Activated CD8-positive, alpha-beta memory T cell treated with anti-CD3 and anti-CD28 coated beads, Interleukin-2, amount 10 ng/mL, durations not matched to agents 7 days and 5 days (primary cell): ENCODE data around the gene MT2A. TPM values are rescaled to one million over a fixed set of nuclear protein-coding genes. Genes with fewer than 3 reads are reported as not detected.

Source experiments
- ATAC-seq: fragments of 150-1000 bp; cut with Tn5 transposase; one replicate; pipeline ENCODE4 v1.10.0; 2021; ENCODE audit warnings: moderate library complexity
- CTCF ChIA-PET: fragments of 350-600 bp; sonication (Branson Sonifier 250); formaldehyde crosslinking; loops from one replicate; lab custom pipeline; 2021; ENCODE audit warnings: antibody characterized with exemption; lab: Charles Lee
- DNase-seq: peaks from one replicate; pipeline ENCODE4 v3.0.0-alpha.2; 2020
- H3K27ac Mint-ChIP-seq: one replicate; pipeline ENCODE4 v1.8.0; 2021; ENCODE audit warnings: mild to moderate bottlenecking, mixed read lengths
- H3K27me3 Mint-ChIP-seq: one replicate; pipeline ENCODE4 v1.8.0; 2021; ENCODE audit warnings: mixed read lengths
- H3K36me3 Mint-ChIP-seq: one replicate; pipeline ENCODE4 v1.8.0; 2021; ENCODE audit warnings: mild to moderate bottlenecking, mixed read lengths
- H3K4me1 Mint-ChIP-seq: one replicate; pipeline ENCODE4 v1.8.0; 2021; ENCODE audit warnings: mixed read lengths
- H3K4me3 Mint-ChIP-seq: one replicate; pipeline ENCODE4 v1.8.0; 2021; ENCODE audit warnings: mild to moderate bottlenecking, moderate library complexity, mixed read lengths
- H3K9me3 Mint-ChIP-seq: one replicate; pipeline ENCODE4 v1.8.0; 2022; ENCODE audit warnings: low read depth, mixed read lengths
- total RNA-seq, 2 experiments: library from RNA; stranded (reverse); gene quantifications; one replicate each; pipeline ENCODE4 v1.2.3, GENCODE V29; 2021

The MT2A gene
- total RNA-seq, 2 experiments from 2014 or later, result 121 to 125 TPM

DNA sequence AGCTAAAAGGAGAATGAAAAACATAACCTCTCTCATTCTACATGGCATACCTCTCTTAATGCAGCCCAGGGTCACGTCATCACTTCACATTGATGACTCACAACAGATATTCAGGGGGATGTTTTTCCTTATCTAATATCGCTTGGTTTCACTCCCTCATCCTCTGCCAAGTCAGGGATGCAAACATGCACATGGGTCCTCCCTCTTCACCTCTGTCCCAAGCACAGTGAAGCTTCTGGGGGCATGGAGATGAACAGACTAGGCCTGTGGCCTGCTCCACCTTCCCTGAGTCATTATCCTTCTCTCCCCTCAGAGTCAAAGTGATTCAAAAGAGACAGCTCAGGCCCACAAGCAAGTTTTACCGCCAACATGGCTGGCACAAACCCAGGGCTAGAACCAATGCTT is 2.3 kb upstream of the MT2A start:
- no peak overlapping the region for H3K4me3 Mint-ChIP-seq
- ATAC-seq, result no peak
- H3K27me3 Mint-ChIP-seq, result peaks cover 7% of the 10 kb centered on the region
- H3K36me3 Mint-ChIP-seq, result no peaks in the 10 kb centered on the region
- no peaks in the 10 kb centered on the region for H3K9me3 Mint-ChIP-seq
- CTCF ChIA-PET, result interaction anchor here (1.3 to 3.9 kb wide), 6 partner anchors 10 to 95 kb away, joined by 4 to 15 read pairs (median 6); no protein-coding TSS in a partner anchor
- H3K4me1 Mint-ChIP-seq, result peaks cover 37% of the 10 kb centered on the region
- H3K27ac Mint-ChIP-seq, result peak overlapping the region; percentile 3
- no peak for DNase-seq

DNA sequence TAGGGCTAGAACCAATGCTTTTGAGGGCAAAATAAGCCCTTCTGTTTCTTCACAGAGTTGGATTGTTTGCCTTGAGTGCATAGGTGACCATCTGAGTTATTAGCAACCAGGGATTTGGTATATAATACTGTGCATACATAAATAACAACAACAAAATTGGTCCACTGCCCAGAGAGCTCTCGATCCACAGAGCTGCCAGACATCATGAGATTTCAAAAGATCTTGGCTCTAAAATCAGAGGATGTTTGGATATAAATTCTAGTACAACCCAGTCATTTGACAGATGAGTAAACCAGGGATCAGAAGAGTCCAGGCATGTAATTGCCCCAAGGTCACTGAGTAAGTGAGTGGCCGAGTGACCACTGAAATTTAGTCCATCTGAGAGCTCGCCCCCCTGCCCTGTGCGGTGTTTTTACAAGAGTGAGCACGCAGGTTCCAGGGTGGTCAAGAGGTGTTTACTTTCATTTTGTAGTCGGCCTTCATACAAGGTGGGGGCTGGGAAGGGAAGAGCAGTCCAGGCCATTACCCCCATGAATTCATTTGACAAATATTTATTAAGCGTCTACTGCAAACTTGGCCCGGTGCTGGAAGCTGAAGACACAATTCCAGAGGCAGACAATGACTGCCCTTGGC is 1.8 kb upstream of the MT2A start:
- CTCF ChIA-PET, result interaction anchor here (0.9 to 3.9 kb wide), 6 partner anchors 10 to 96 kb away, joined by 3 to 15 read pairs (median 6); no protein-coding TSS in a partner anchor
- Mint-ChIP-seq H3K27me3 (peaks cover 4% of the 10 kb centered on the region), H3K4me3 (no peak overlapping the region), H3K27ac (peak overlapping the region; percentile 55), H3K4me1 (peaks cover 42% of the 10 kb centered on the region), H3K9me3 (no peaks in the 10 kb centered on the region), H3K36me3 (no peaks in the 10 kb centered on the region)
- ATAC-seq, result no peak
- DNase-seq, result no peak

DNA sequence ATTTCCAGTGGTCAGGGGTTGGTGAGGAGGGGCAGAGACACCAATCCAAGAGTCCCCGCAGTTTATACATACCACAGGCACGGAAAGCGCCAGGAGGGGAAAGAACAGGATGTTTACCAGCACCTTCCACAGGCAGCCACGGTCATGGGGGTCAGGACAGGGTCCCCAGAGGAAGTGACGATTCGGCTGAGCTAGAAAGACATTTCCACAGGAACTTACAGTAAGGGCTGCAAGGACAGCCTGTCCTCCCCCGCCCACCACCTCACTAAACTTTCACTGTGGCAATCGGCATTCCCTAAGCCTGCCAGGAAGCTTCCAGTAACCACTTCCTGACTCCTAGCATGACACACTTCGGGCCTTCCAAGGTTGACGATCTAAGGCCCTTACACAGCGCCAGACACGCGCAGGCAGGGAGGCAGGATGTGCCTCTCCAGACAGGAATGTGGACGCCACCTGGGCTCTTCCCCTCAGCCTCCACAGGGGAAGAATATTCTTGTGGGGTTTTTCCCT is 1.2 kb upstream of the MT2A start:
- peak overlapping the region; percentile 55 for H3K27ac Mint-ChIP-seq
- peaks cover 1% of the 10 kb centered on the region for H3K27me3 Mint-ChIP-seq
- no peaks in the 10 kb centered on the region for H3K9me3 Mint-ChIP-seq
- DNase-seq (no peak), ATAC-seq (no peak)
- H3K4me1 Mint-ChIP-seq, result peaks cover 44% of the 10 kb centered on the region
- CTCF ChIA-PET, result interaction anchor here (0.9 to 3.9 kb wide), 5 partner anchors 31 to 95 kb away, joined by 3 to 15 read pairs (median 6); no protein-coding TSS in a partner anchor
- no peaks in the 10 kb centered on the region for H3K36me3 Mint-ChIP-seq
- H3K4me3 Mint-ChIP-seq, result no peak overlapping the region

GRCh38 chr16:56607675-56608042 is 725 bp upstream of the MT2A start:
- CTCF ChIA-PET, result interaction anchor here (1.5 to 3.9 kb wide), 4 partner anchors 31 to 94 kb away, joined by 5 to 15 read pairs (median 8); no protein-coding TSS in a partner anchor
- no peak for ATAC-seq

DNA sequence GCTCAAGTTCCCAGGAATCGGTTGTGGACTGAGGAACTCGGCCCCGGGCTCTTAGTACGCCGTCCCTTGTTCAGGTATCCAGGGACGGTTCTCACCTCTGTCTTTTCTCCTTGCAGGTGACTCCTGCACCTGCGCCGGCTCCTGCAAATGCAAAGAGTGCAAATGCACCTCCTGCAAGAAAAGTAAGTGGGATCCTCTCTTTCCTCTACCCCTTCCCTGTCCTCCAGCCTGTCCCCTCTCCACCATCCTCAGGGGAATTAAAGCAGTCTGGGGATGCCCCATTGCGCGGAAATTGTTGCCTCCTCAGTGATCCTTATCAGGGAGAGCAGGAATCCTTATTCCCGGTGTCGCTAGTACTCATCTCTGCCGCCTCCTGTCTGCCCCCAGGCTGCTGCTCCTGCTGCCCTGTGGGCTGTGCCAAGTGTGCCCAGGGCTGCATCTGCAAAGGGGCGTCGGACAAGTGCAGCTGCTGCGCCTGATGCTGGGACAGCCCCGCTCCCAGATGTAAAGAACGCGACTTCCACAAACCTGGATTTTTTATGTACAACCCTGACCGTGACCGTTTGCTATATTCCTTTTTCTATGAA is 585 bp downstream of the MT2A start:
- no peak for DNase-seq
- Mint-ChIP-seq H3K36me3 (no peaks in the 10 kb centered on the region), H3K27ac (peak overlapping the region; percentile 94), H3K4me1 (peaks cover 54% of the 10 kb centered on the region), H3K27me3 (no peaks in the 10 kb centered on the region), H3K4me3 (peak overlapping the region; percentile 95), H3K9me3 (no peaks in the 10 kb centered on the region)
- CTCF ChIA-PET, result interaction anchor here (1.5 to 3.9 kb wide), 4 partner anchors 8 to 93 kb away, joined by 3 to 15 read pairs (median 8); no protein-coding TSS in a partner anchor
- ATAC-seq, result no peak

More at GRCh38 chr16:56607675-56608042, 725 bp upstream of the MT2A start:
- Mint-ChIP-seq H3K4me1 (peaks cover 49% of the 10 kb centered on the region), H3K9me3 (no peaks in the 10 kb centered on the region), H3K27ac (peak overlapping the region; percentile 76), H3K4me3 (peak overlapping the region; percentile 60), H3K27me3 (no peaks in the 10 kb centered on the region), H3K36me3 (no peaks in the 10 kb centered on the region)
- DNase-seq, result no peak

- Mint-ChIP-seq H3K4me1 (peaks cover 59% of the 10 kb centered on the region), H3K9me3 (no peaks in the 10 kb centered on the region), H3K27ac (peak overlapping the region; percentile 94), H3K27me3 (no peaks in the 10 kb centered on the region), H3K36me3 (no peaks in the 10 kb centered on the region), H3K4me3 (peak overlapping the region; percentile 95)
- peak; percentile 83 for DNase-seq
- peak; percentile 46 for ATAC-seq
- CTCF ChIA-PET, result interaction anchor here (0.8 to 3.9 kb wide), 5 partner anchors 9 to 92 kb away, joined by 3 to 15 read pairs (median 6); no protein-coding TSS in a partner anchor
These were observed 1.1 kb downstream of the MT2A start for GRCh38 chr16:56609463-56609921.

GRCh38 chr16:56610017-56610608 is 1.7 kb downstream of the MT2A start:
- peaks cover 66% of the 10 kb centered on the region for H3K4me1 Mint-ChIP-seq
- H3K4me3 Mint-ChIP-seq, result peak overlapping the region; percentile 95
- no peaks in the 10 kb centered on the region for H3K36me3 Mint-ChIP-seq
- DNase-seq (peak; percentile 75), ATAC-seq (peak; percentile 17)
- CTCF ChIA-PET, result interaction anchor here (0.8 to 2.7 kb wide), 3 partner anchors 9 to 92 kb away, joined by 3 to 10 read pairs (median 6); no protein-coding TSS in a partner anchor
- no peaks in the 10 kb centered on the region for H3K9me3 Mint-ChIP-seq
- H3K27me3 Mint-ChIP-seq, result no peaks in the 10 kb centered on the region
- H3K27ac Mint-ChIP-seq, result peak overlapping the region; percentile 94

GRCh38 chr16:56610609-56611111 is 2.3 kb downstream of the MT2A start:
- ATAC-seq, result no peak
- Mint-ChIP-seq H3K4me3 (peak overlapping the region; percentile 95), H3K36me3 (no peaks in the 10 kb centered on the region), H3K27ac (peak overlapping the region; percentile 94), H3K27me3 (no peaks in the 10 kb centered on the region), H3K9me3 (no peaks in the 10 kb centered on the region), H3K4me1 (peaks cover 69% of the 10 kb centered on the region)
- DNase-seq, result peak; percentile 74
- CTCF ChIA-PET, result interaction anchor here (2.0 to 4.1 kb wide), 4 partner anchors 10 to 91 kb away, joined by 6 to 12 read pairs (median 9); no protein-coding TSS in a partner anchor

DNA sequence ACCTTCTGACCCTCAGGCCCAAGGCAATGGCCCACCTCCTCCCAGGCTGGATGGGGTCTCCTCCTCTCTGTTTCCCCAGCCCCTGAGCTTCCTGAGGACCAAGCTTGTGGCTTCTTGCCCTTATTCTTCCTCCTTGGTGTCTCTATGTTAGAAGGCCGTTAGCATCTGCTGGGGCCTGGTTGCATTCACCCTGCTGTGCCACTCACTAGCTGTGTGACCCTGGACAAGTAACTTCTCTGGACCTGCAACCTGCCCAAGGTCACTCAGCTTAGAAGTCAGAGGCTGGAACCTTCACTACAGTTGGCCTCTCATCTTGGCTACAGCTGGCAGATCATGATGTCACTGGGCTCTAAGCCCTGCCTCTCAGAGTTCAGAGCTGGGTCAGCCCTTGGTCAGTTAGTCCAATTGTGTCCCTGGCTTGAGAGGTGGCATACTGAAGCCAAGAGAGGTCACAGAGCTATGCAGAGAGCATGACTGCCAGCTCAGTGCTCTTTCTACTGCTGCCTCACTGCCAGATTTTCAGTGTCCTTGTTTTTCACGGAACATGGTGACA is 3.0 kb downstream of the MT2A start:
- no peak overlapping the region for H3K4me3 Mint-ChIP-seq
- DNase-seq (no peak), ATAC-seq (no peak)
- H3K4me1 Mint-ChIP-seq, result peaks cover 71% of the 10 kb centered on the region
- H3K9me3 Mint-ChIP-seq, result no peaks in the 10 kb centered on the region
- no peaks in the 10 kb centered on the region for H3K36me3 Mint-ChIP-seq
- CTCF ChIA-PET, result interaction anchor here (1.9 to 4.1 kb wide), 4 partner anchors 11 to 90 kb away, joined by 6 to 12 read pairs (median 8); partner anchors contain the start of gene MT1E
- H3K27me3 Mint-ChIP-seq, result no peaks in the 10 kb centered on the region
- peak overlapping the region; percentile 58 for H3K27ac Mint-ChIP-seq

DNA sequence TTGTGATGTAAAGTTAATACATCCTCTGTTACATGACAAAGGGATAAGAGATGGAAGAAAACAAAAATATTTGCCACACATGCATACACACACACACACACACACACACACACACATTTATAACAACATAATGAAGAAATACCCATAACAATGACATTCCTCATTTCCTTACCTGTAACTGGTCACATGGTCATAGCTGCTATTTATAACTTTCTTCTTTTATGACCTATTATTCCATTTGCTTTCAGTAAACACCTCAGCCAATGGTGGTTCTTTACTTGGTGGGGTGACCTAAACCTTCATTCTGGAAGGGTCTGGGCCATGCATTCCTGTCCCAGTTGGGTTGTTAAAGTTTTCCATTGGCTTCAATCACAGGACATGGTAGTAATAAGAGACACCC is 5.3 kb downstream of the MT2A start:
- CTCF ChIA-PET, result interaction anchor here (4.1 kb wide), 1 partner anchor 37 kb away, joined by 12 read pairs; no protein-coding TSS in a partner anchor
- H3K4me1 Mint-ChIP-seq, result peaks cover 67% of the 10 kb centered on the region
- H3K9me3 Mint-ChIP-seq, result no peaks in the 10 kb centered on the region
- H3K4me3 Mint-ChIP-seq, result no peak overlapping the region
- no peak overlapping the region for H3K27ac Mint-ChIP-seq
- H3K36me3 Mint-ChIP-seq, result no peaks in the 10 kb centered on the region
- DNase-seq (no peak), ATAC-seq (no peak)
- H3K27me3 Mint-ChIP-seq, result peaks cover 14% of the 10 kb centered on the region

- Mint-ChIP-seq H3K27me3 (peaks cover 20% of the 10 kb centered on the region), H3K9me3 (no peaks in the 10 kb centered on the region), H3K4me3 (no peak overlapping the region), H3K4me1 (peaks cover 65% of the 10 kb centered on the region), H3K36me3 (no peaks in the 10 kb centered on the region), H3K27ac (peak overlapping the region; percentile 73)
- CTCF ChIA-PET, result interaction anchor here (0.9 to 4.1 kb wide), 3 partner anchors 14 to 832 kb away, joined by 3 to 12 read pairs (median 3); no protein-coding TSS in a partner anchor
- ATAC-seq, result peak; percentile 57
- peak; percentile 57 for DNase-seq
These were observed 6.2 kb downstream of the MT2A start for GRCh38 chr16:56614549-56614991.

DNA sequence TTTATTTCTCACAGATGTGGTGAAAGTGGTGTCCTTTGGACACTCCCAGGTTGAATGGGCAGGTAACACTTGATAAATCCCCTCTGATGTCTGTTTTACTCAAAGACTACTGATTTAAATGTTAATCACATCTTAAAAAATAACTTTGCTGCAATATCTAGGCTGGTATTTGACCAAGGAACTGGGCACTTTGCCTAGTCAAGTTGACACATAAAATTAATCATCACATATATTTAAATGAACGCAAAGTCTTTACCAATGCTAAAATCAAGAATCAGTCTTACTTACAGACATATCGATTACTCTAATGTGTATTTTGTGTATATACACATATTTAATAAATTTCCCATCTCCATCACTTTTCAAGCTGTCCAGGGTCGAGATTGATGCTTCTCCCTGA is 7.0 kb downstream of the MT2A start:
- CTCF ChIA-PET, result interaction anchor here (0.9 to 1.0 kb wide), 2 partner anchors 15 to 831 kb away, joined by 3 read pairs; no protein-coding TSS in a partner anchor
- H3K9me3 Mint-ChIP-seq, result no peaks in the 10 kb centered on the region
- H3K4me3 Mint-ChIP-seq, result no peak overlapping the region
- H3K27me3 Mint-ChIP-seq, result peaks cover 23% of the 10 kb centered on the region
- no peaks in the 10 kb centered on the region for H3K36me3 Mint-ChIP-seq
- H3K4me1 Mint-ChIP-seq, result peaks cover 59% of the 10 kb centered on the region
- ATAC-seq (no peak), DNase-seq (no peak)
- H3K27ac Mint-ChIP-seq, result no peak overlapping the region
